Mononuclear cell (primary cell): ENCODE measurements around the gene TMEM106C. TPM values are rescaled to one million over a fixed set of nuclear protein-coding genes. Genes with fewer than 3 reads are reported as not detected.

ENCODE experiments used
- H3K27me3 ChIP-seq: 2 replicates; pipeline ENCODE4 v1.6.0; 2011; ENCODE audit warnings: low read length, control low read depth; ENCODE audit not compliant: insufficient read depth
- H3K4me1 ChIP-seq: 2 replicates; pipeline ENCODE4 v1.5.1; 2011; ENCODE audit warnings: mild to moderate bottlenecking, low read length, control low read depth; ENCODE audit not compliant: insufficient read depth
- H3K4me3 ChIP-seq: 2 replicates; pipeline ENCODE4 v1.5.1; 2011; ENCODE audit warnings: mild to moderate bottlenecking, low read length, moderate library complexity
- H3K9me3 ChIP-seq: 2 replicates; pipeline ENCODE4 v1.5.1; 2011; ENCODE audit warnings: low read depth, mild to moderate bottlenecking, control low read depth, low read length
- total RNA-seq: library from RNA; depleted of rRNA; stranded (reverse); fragments of >200 nt; gene quantifications from one replicate; pipeline ENCODE4 v1.2.3, GENCODE V29; 2012

Gene TMEM106C
- total RNA-seq, 1 donor, result 17.3 TPM

DNA sequence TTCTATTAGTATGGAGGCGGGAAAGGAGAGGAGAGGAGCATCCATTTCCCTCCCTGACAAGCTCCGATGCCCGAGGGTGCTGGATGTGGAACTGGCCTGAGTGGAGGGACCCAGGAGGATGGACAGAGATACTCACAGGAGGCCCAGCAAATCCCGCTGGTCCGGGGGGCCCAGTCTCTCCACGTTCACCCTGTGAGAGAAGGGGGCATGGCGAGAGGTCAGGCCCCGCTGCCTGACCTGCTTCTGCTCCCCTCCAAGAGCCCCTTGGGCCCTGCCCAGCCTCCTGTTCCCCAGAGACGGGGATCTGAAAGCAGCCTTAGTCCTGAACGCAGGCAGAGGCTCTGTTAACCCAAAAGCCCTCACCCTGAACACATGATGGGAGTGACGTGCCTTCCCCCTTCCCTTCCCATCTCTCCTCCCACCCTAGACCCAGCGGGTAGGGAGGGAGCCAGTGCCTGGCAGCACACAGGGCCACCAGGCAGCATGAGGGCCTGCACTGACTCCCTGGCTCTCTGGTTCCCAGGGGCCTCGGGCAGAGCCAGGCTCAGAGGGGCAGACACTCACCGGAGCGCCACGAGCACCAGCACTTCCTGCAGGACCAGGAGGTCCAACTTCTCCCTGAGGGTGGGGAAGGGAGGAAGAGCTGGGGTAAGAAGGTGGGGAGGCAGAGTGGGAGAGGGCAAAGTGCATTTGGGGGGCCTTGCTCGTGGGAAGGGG is 17.5 kb downstream of the TMEM106C start:
- H3K27me3 ChIP-seq, result no peaks in the 10 kb centered on the region

GRCh38 chr12:47981496-47982260 is 18.3 kb downstream of the TMEM106C start:
- Histone ChIP-seq H3K4me3 (no peak overlapping the region), H3K9me3 (no peaks in the 10 kb centered on the region), H3K4me1 (no peaks in the 10 kb centered on the region), H3K27me3 (no peaks in the 10 kb centered on the region)

More for the DNA sequence above, 17.5 kb downstream of the TMEM106C start:
- H3K4me1 ChIP-seq, result no peaks in the 10 kb centered on the region
- no peak overlapping the region for H3K4me3 ChIP-seq
- no peaks in the 10 kb centered on the region for H3K9me3 ChIP-seq

DNA sequence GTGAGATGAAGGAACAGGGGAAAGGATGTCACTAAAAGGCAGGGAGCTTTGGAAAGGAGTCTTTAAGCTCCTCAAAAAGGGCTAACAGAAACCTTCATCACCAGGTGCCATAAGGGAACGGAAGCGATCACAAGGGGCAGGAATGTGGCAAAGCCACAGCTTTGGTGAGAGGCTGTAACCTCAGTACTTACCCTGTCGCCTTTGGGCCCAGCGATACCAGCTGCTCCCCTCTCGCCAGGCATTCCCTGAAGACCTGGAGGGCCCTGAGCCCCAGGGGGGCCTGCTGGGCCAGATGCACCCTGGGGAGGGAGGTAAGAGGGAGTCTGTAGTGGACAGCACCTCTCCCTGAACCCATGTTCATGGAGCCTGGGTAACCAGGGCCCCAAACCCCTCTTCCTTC is 18.9 kb downstream of the TMEM106C start:
- Histone ChIP-seq H3K27me3 (no peaks in the 10 kb centered on the region), H3K9me3 (no peaks in the 10 kb centered on the region), H3K4me1 (no peaks in the 10 kb centered on the region), H3K4me3 (no peak overlapping the region)

- no peaks in the 10 kb centered on the region for H3K27me3 ChIP-seq
- no peaks in the 10 kb centered on the region for H3K4me1 ChIP-seq
- H3K4me3 ChIP-seq, result no peak overlapping the region
- no peaks in the 10 kb centered on the region for H3K9me3 ChIP-seq
Observed at GRCh38 chr12:47982770-47983169, 19.4 kb downstream of the TMEM106C start.

- no peaks in the 10 kb centered on the region for H3K9me3 ChIP-seq
- H3K4me1 ChIP-seq, result no peaks in the 10 kb centered on the region
- no peaks in the 10 kb centered on the region for H3K27me3 ChIP-seq
- no peak overlapping the region for H3K4me3 ChIP-seq
Observed at GRCh38 chr12:47983541-47984115, 20.2 kb downstream of the TMEM106C start.

GRCh38 chr12:47984331-47984801 is 21.0 kb downstream of the TMEM106C start:
- H3K4me1 ChIP-seq, result peaks cover 4% of the 10 kb centered on the region
- no peak overlapping the region for H3K4me3 ChIP-seq
- H3K27me3 ChIP-seq, result no peaks in the 10 kb centered on the region
- H3K9me3 ChIP-seq, result no peaks in the 10 kb centered on the region

DNA sequence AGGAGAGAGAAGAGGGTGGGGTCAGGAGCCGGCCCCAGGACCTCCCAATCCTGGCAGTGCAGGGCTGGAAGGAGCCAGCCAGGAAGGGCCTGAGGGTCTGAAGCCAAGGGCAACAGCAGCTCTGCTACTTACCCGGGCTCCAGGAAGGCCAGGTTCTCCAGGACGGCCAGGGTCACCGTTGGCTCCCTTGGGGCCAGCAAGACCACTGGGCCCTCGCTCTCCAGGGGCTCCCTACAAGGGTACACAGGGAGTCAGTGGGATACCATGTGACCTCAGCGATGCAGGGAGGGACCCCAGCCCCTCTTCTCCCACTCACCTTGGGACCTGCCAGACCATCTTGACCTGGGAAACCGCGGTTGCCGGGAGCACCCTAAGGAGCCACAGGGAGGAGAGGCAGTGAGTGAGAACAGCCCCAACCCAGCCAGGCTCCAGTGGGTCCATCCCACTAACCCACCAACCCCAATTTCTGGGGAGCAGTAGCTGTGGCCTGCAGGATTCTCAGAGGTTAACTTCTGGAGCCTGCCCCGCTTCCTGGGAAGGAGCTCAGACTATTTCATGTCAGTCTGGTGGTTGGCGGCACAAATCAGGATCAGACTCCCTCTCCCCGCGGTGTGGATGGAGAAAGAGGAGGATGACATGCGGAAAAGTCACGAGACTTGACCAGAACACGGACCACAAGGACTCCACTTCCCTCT is 22.3 kb downstream of the TMEM106C start:
- no peak overlapping the region for H3K4me3 ChIP-seq
- no peaks in the 10 kb centered on the region for H3K27me3 ChIP-seq
- no peaks in the 10 kb centered on the region for H3K9me3 ChIP-seq
- H3K4me1 ChIP-seq, result peaks cover 18% of the 10 kb centered on the region

GRCh38 chr12:47986291-47986660 is 22.9 kb downstream of the TMEM106C start:
- Histone ChIP-seq H3K4me1 (peaks cover 23% of the 10 kb centered on the region), H3K27me3 (no peaks in the 10 kb centered on the region), H3K9me3 (no peaks in the 10 kb centered on the region), H3K4me3 (no peak overlapping the region)

DNA sequence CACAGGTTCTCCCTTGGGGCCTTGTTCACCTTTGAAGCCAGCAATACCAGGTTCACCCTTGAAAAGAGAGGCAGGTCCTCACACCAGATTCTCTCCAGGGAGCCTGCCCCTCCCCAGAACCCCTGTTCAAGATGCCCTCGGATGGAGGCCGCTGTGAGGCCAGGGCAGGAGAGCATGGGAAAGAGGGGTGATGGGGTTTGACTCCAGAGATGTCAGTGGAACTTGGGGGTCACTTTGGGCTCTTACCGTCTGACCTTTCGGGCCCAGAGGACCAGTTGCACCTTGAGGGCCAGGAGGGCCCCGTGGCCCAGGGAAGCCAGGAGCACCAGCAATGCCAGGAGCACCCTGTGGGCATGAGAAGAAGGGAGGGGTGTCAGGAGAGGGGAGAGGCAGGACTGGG is 23.4 kb downstream of the TMEM106C start:
- Histone ChIP-seq H3K4me1 (peaks cover 25% of the 10 kb centered on the region), H3K9me3 (no peaks in the 10 kb centered on the region), H3K27me3 (no peaks in the 10 kb centered on the region), H3K4me3 (no peak overlapping the region)

- peaks cover 25% of the 10 kb centered on the region for H3K4me1 ChIP-seq
- H3K4me3 ChIP-seq, result no peak overlapping the region
- no peaks in the 10 kb centered on the region for H3K27me3 ChIP-seq
- H3K9me3 ChIP-seq, result no peaks in the 10 kb centered on the region
Observed at GRCh38 chr12:47987411-47988072, 24.1 kb downstream of the TMEM106C start.

DNA sequence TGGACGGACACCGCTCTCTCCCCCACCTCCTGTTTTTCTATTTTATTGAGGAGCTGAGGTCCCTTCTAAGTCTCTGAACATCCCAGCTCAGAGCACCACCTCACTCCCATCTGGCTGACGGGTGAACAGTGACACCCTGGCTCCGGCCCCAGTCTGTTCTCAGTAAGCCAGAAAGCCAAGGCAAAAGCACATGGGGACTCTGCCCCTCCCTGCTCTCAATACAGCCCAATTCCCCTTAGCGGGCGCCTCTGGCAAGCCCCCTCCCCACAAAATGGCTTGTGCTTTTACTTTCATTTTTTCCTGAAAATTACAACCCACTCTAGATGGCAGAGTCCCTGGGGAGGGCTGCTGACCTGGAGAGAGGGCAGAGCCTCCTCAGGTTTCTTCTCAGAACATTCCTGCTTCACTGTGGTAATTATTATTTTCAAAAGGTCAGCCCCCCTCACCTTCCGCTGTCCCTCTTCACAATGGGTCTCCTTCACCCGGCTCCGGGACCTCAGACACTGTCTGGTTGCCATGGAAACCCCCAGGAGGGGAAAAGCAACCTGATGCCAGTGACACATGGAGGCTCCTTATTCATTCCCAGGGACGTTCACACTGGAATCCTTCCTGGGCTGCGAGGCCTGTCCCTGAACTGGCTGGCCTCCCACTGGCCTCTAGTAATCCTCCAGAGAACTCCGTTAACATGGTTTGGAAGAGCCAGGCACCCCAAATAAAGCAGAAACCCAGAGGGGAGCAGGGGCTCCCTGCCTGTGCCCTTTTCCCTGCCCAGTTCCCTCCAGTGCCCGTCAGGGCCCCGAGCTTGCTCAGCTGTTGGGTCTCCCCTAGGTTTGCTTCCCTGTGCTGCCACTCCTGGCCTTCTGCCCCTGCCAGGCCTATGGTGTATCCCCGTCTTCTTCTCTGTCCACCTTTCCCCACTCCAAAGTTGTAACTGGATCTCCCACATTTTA is 25.0 kb downstream of the TMEM106C start:
- Histone ChIP-seq H3K27me3 (peaks cover 1% of the 10 kb centered on the region), H3K4me3 (no peak overlapping the region), H3K4me1 (peaks cover 25% of the 10 kb centered on the region), H3K9me3 (no peaks in the 10 kb centered on the region)

DNA sequence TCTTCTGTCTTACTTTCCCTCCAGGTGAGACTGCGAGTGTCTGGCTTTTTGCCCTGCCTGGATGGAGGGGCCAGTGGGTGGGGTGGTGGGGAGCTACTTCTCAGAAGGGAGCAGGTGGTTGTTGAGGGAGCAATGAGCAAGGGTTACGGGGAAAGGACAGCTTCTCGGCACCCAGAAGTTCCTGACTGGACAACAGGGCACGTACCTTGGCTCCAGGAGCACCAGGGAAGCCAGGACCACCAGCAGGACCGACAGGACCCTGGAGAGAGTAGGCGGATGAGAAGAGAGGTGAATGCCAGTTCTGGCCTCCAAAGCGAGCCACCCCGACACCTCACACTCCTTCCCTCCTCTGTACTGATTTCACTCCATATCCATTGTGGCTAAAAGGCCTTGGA is 25.6 kb downstream of the TMEM106C start:
- peaks cover 25% of the 10 kb centered on the region for H3K4me1 ChIP-seq
- peaks cover 5% of the 10 kb centered on the region for H3K27me3 ChIP-seq
- H3K9me3 ChIP-seq, result no peaks in the 10 kb centered on the region
- H3K4me3 ChIP-seq, result no peak overlapping the region

DNA sequence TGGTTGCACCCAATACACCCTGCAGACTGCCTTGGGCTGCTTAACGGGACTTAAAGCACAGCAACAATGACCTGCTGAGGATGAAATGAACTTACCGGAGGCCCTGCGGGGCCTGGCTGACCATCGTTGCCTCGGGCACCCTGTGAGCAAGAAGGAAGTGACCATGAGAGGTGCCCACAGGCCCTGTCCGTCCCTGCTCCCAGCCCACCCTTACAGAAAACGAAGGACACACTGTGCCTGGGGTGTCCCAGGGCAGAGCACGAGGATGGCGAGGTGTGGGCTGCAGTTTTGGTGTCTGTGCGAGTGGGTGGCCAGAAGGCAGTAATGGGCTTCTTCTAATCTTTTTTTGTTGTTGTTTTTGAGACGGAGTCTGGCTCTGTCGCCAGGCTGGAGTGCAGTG is 26.3 kb downstream of the TMEM106C start:
- H3K4me1 ChIP-seq, result peaks cover 25% of the 10 kb centered on the region
- H3K27me3 ChIP-seq, result peaks cover 5% of the 10 kb centered on the region
- H3K9me3 ChIP-seq, result no peaks in the 10 kb centered on the region
- no peak overlapping the region for H3K4me3 ChIP-seq
